GM18873 (cell line): ENCODE data around the gene ST3GAL2.

Experiments
- ATAC-seq: cut with Tn5 transposase; IDR thresholded peaks from one replicate; pipeline ENCODE4 v1.9.1; 2021; ENCODE audit warnings: mild to moderate bottlenecking, moderate library complexity, moderate number of reproducible peaks; ENCODE audit not compliant: unreplicated experiment, low FRiP score

Gene ST3GAL2

GRCh38 chr16:70438969-70439862 lies at the start of gene ST3GAL2:
ST3GAL2 (minus strand) TSS chr16:70439100; CDS start chr16:70398530, 40,570 bp downstream.
- ATAC-seq, result peak; percentile 63

GRCh38 chr16:70484867-70485266 lies 46.0 kb upstream of the ST3GAL2 start:
- no peak for ATAC-seq

- ATAC-seq, result no peak
These were observed 44.5 kb upstream of the ST3GAL2 start for GRCh38 chr16:70483426-70483825.

GRCh38 chr16:70482624-70483023 lies 43.7 kb upstream of the ST3GAL2 start:
- no peak for ATAC-seq

GRCh38 chr16:70481929-70482536 lies 43.1 kb upstream of the ST3GAL2 start:
- ATAC-seq, result no peak

- no peak for ATAC-seq
These were observed 41.5 kb upstream of the ST3GAL2 start for GRCh38 chr16:70480127-70481105.

- no peak for ATAC-seq
These were observed 40.0 kb upstream of the ST3GAL2 start for GRCh38 chr16:70478912-70479341.

GRCh38 chr16:70478169-70478568 lies 39.3 kb upstream of the ST3GAL2 start:
- ATAC-seq, result no peak

- peak; percentile 78 for ATAC-seq
These were observed 37.5 kb upstream of the ST3GAL2 start for GRCh38 chr16:70476272-70477020.

GRCh38 chr16:70475054-70475871 lies 36.4 kb upstream of the ST3GAL2 start:
- no peak for ATAC-seq

GRCh38 chr16:70474320-70475053 lies 35.6 kb upstream of the ST3GAL2 start:
- ATAC-seq, result no peak

GRCh38 chr16:70473446-70474319 lies 34.8 kb upstream of the ST3GAL2 start:
- no peak for ATAC-seq

GRCh38 chr16:70472786-70473433 lies 34.0 kb upstream of the ST3GAL2 start:
- ATAC-seq, result no peak

- ATAC-seq, result no peak
These were observed 32.0 kb upstream of the ST3GAL2 start for GRCh38 chr16:70470927-70471341.

GRCh38 chr16:70470141-70470926 lies 31.4 kb upstream of the ST3GAL2 start:
- ATAC-seq, result no peak
